ENCODE measurements around the gene DNAJC3.

DNAJC3 gene

GRCh38 chr13:95833719-95834118 lies 156.8 kb downstream of the DNAJC3 start:
- no peaks in the 10 kb centered on the region for H3K9me3 ChIP-seq (ENCODE audit: control insufficient read depth in 2 of 2, low read length in 2 of 2)
- no peak overlapping the region for H3K4me3 ChIP-seq (ENCODE audit: low read length in 2 of 2)
- no peaks in the 10 kb centered on the region for H3K36me3 ChIP-seq (ENCODE audit: control insufficient read depth in 2 of 2, insufficient read depth in 2 of 2, low read length in 2 of 2)
- no peak overlapping the region for H3K27ac ChIP-seq (ENCODE audit: low read length)
- no peak overlapping the region for H3K9ac ChIP-seq (ENCODE audit: low read length in 2 of 2)
- no peaks in the 10 kb centered on the region for H3K4me1 ChIP-seq (ENCODE audit: control insufficient read depth, insufficient read depth, low read length)
- no peaks in the 10 kb centered on the region for H3K27me3 ChIP-seq (ENCODE audit: control insufficient read depth in 1 of 2, insufficient read depth in 2 of 2, low read length in 2 of 2)

- H3K4me1 ChIP-seq (ENCODE audit: control insufficient read depth, insufficient read depth, low read length): no peaks in the 10 kb centered on the region
- H3K9me3 ChIP-seq (ENCODE audit: control insufficient read depth in 2 of 2, low read length in 2 of 2): no peaks in the 10 kb centered on the region
- H3K4me3 ChIP-seq (ENCODE audit: low read length in 2 of 2): no peak overlapping the region
- no peak overlapping the region for H3K9ac ChIP-seq (ENCODE audit: low read length in 2 of 2)
- no peaks in the 10 kb centered on the region for H3K27me3 ChIP-seq (ENCODE audit: control insufficient read depth in 1 of 2, insufficient read depth in 2 of 2, low read length in 2 of 2)
- no peaks in the 10 kb centered on the region for H3K36me3 ChIP-seq (ENCODE audit: control insufficient read depth in 2 of 2, insufficient read depth in 2 of 2, low read length in 2 of 2)
- H3K27ac ChIP-seq (ENCODE audit: low read length): no peak overlapping the region
These were observed 157.3 kb downstream of the DNAJC3 start for GRCh38 chr13:95834134-95834765.

- H3K36me3 ChIP-seq (ENCODE audit: control insufficient read depth in 2 of 2, insufficient read depth in 2 of 2, low read length in 2 of 2): no peaks in the 10 kb centered on the region
- no peaks in the 10 kb centered on the region for H3K9me3 ChIP-seq (ENCODE audit: control insufficient read depth in 2 of 2, low read length in 2 of 2)
- H3K9ac ChIP-seq (ENCODE audit: low read length in 2 of 2): no peak overlapping the region
- H3K4me1 ChIP-seq (ENCODE audit: control insufficient read depth, insufficient read depth, low read length): no peaks in the 10 kb centered on the region
- H3K27ac ChIP-seq (ENCODE audit: low read length): no peak overlapping the region
- H3K4me3 ChIP-seq (ENCODE audit: low read length in 2 of 2): no peak overlapping the region
- no peaks in the 10 kb centered on the region for H3K27me3 ChIP-seq (ENCODE audit: control insufficient read depth in 1 of 2, insufficient read depth in 2 of 2, low read length in 2 of 2)
These were observed 165.0 kb downstream of the DNAJC3 start for GRCh38 chr13:95841894-95842293.

- Histone ChIP-seq H3K4me1 (ENCODE audit: control insufficient read depth, insufficient read depth, low read length) (no peaks in the 10 kb centered on the region), H3K36me3 (ENCODE audit: control insufficient read depth in 2 of 2, insufficient read depth in 2 of 2, low read length in 2 of 2) (no peaks in the 10 kb centered on the region), H3K4me3 (ENCODE audit: low read length in 2 of 2) (no peak overlapping the region), H3K9me3 (ENCODE audit: control insufficient read depth in 2 of 2, low read length in 2 of 2) (no peaks in the 10 kb centered on the region), H3K9ac (ENCODE audit: low read length in 2 of 2) (no peak overlapping the region), H3K27ac (ENCODE audit: low read length) (no peak overlapping the region), H3K27me3 (ENCODE audit: control insufficient read depth in 1 of 2, insufficient read depth in 2 of 2, low read length in 2 of 2) (no peaks in the 10 kb centered on the region)
These were observed 166.0 kb downstream of the DNAJC3 start for GRCh38 chr13:95842898-95843297.
